ENCODE results near the gene COQ10A. TPM values are rescaled to one million over a fixed set of nuclear protein-coding genes. Genes with fewer than 3 reads are reported as not detected.
"Not testable (repeated sequence)": the region's sequence is repeated elsewhere in the genome, so short reads cannot be mapped to it uniquely, and the experiment has no call there.

Gene COQ10A
- total RNA-seq, 1 experiment from 2014 or later: 13.4 TPM

GRCh38 chr12:56243731-56244181 lies 23.0 kb upstream of the COQ10A start:
- DNase-seq (ENCODE audit: low read depth): no peak

DNA sequence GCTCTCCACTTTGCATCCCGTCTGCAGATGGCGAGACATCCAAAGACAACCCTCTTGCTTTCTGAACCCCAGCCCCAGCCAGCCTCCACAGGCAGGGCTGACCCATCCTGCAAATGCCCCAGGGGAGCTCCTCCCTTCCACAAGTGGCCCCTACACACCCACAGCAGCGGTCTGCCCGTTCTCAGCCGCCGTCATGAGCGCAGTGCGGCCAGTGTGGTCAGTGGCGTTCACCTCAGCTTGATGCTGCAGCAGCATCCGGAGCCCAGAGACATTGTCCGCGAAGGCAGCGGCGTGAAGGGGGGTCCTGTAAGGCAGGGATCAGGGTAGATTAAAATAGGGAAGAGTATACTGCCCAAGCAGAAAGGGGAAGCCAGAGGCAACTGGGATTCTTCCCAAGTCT lies 22.2 kb upstream of the COQ10A start:
- DNase-seq (ENCODE audit: low read depth): no peak

- DNase-seq (ENCODE audit: low read depth): no peak
Measured at GRCh38 chr12:56247923-56248322, 18.8 kb upstream of the COQ10A start.

GRCh38 chr12:56248711-56249110 lies 18.0 kb upstream of the COQ10A start:
- DNase-seq (ENCODE audit: low read depth): no peak

DNA sequence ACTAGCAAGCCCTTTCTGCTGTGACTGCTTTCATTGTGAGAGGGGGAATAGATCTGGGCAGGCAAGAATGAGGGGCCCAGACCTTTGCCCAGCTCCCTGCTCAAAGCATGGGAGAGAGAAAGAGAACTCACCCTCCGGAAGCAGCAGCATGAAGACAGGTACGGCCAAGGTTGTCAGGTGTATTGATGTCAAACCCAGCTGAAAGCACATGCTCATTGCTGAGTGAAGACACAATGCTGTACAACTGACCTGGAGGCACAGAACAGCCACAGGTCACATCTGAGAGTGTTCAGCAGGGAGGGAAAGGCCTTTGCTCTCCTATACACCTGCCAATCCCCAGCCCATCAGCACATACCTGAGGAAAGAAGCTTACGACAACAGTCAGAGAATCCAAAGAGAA lies 14.1 kb upstream of the COQ10A start:
- no peak for DNase-seq (ENCODE audit: low read depth)

DNA sequence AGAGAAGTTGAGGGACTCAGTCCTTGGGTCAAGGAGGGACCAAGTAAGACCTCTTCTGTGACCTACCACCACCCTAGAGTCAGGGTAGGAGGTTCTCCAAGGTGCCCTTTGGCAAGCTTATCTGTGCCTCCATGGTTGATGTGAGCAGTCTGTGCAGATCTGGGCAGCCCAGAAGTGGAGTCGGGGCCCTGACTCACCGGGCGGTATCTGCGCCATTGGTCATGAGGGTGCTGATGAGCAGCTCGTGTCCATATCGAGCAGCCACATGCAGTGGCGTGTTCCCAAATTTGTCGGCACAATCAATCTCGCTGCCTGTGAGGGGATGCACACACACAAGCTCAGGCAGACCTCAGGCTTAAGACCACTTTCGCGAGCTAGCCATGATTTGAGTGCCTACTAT lies 13.7 kb upstream of the COQ10A start:
- DNase-seq (ENCODE audit: low read depth): no peak

- DNase-seq (ENCODE audit: low read depth): no peak
Measured at GRCh38 chr12:56255671-56256070, 11.1 kb upstream of the COQ10A start.

- DNase-seq (ENCODE audit: low read depth): peak; percentile 90
Measured at GRCh38 chr12:56256326-56256960, 10.3 kb upstream of the COQ10A start.

GRCh38 chr12:56257071-56257470 lies 9.7 kb upstream of the COQ10A start:
- DNase-seq (ENCODE audit: low read depth): no peak

DNA sequence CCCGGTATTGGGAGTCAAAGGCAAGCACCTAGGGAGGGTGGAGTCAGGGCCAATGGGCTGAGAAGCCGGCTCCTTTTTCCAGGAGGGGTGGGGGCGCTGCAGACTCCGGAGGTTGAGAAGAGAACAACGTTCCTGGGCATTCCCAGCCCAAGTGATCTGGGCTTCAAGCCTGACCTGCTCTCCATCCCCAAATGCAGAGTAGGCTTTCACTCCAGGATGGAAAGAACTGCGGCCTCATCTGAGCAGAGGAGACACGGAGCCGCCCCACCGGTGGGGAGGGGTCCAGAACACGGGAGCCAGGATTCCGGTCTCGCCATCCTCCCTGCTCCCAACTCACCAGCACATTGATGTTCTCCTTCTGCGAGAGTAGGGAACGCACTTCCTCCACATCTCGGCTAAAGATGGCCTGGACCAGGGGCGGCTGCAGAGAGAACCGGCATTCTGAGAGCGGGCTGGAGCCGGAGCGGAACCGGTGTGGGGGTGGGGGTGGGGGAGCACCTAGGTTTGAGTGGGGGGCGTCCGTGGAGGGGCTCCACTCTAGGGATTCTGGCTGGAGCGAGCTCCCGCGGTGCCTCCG lies 9.2 kb upstream of the COQ10A start:
- DNase-seq (ENCODE audit: low read depth): peak; percentile 56

- peak; percentile 88 for DNase-seq (ENCODE audit: low read depth)
Measured at GRCh38 chr12:56258068-56258819, 8.5 kb upstream of the COQ10A start, which contains the start of gene ANKRD52. TSS of gene ANKRD52 (minus strand) at chr12:56258384. CDS start at chr12:56258269, 115 bp downstream.

DNA sequence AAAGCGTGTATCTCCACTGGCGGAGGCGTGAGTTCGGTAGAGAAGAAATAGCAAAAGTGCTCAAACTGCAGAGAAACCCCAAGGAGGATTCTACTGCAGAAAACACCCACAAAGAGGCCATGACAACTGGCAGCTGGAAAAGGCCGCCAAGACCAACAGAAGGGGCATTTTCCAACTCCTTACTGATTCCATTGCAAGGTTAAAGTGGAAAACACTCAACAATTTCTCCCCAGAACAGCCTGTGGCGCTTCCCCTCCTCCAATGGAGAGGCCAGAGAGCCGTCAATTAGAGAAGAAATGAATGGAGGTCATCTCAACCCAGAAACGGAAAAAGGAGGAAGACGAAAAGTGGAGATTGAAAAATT lies 7.9 kb upstream of the COQ10A start:
- DNase-seq (ENCODE audit: low read depth): no peak

DNA sequence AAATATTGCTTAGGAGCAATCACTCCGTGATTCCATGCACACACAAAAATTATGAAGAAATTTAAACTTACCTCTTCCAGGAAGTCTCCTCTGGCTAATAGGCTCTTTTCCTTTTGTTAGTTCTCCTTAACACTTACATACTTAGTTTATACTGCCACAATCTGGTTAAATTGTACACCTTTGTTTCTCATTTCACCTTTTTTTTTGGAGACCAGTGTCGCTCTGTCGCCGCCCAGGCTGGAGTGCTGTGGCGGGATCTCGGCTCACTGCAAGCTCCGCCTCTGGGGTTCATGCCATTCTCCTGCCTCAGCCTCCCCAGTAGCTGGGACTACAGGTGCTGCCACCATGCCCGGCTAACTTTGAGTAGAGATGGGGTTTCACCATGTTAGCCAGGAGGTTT lies 6.4 kb upstream of the COQ10A start:
- DNase-seq (ENCODE audit: low read depth): no peak

- no peak for DNase-seq (ENCODE audit: low read depth)
Measured at GRCh38 chr12:56260921-56261320, 5.8 kb upstream of the COQ10A start.

DNA sequence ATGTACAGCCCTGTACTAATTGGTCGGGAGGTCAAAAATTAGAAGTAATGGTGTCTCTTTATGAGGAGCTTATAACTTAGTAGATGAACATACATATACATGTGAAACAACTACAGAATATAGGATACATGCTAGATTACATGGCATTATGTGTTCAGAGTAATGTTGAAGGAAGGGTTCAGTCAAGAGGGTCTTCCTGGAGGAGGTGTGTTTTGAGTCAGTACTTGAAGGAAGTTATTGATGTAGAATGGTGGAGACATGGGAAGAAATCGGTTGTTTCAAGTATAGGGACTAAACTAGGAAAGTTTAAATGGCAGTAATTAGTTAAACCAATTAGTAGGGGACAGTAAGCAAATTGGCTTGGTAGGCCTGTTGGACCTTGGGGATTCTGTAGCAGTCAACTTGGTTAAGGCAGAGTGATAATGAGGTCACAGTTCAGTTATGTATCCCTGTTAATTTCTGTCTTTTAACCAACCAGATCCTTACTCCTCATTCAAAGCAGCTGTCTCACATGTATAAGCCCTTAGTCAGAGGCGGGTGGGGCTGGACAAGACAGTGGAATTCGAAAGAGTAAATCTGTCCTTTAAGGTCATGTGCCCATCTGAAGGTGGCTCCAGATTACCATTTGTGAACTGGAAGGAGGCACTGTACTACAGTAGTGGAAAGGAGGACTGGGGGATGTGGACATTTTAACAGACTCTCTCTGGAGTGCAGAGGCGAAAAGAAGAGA lies 5.1 kb upstream of the COQ10A start:
- DNase-seq (ENCODE audit: low read depth): peak; percentile 78

GRCh38 chr12:56262955-56263354 lies 3.8 kb upstream of the COQ10A start:
- DNase-seq (ENCODE audit: low read depth): not testable (repeated sequence)

DNA sequence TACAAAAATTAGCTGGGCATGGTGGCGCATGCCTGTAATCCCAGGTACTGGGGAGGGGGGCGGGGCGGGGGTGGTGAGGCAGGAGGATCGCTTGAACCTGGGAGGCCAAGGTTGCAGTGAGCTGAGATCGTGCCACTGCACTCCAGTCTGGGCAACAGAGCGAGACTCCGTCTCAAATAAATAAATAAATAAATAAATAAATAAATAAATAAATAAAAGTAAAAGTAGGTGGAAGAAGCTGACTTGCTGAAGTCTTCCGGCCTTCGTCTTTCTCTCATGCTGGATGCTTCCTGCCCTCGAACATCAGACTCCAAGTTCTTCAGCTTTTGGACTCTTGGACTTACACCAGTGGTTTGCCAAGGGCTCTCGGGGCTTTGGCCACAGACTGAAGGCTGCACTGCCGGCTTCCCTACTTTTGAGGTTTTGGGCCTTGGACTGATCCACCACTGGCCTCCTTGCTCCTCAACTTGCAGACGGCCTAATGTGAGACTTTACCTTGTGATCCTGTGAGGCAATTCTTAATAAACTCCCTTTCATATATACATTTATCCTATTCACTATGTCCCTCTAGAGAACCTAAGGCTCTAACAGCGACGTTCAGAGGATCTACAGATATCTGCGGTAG lies 562 bp upstream of the COQ10A start:
- not testable (repeated sequence) for DNase-seq (ENCODE audit: low read depth)

DNA sequence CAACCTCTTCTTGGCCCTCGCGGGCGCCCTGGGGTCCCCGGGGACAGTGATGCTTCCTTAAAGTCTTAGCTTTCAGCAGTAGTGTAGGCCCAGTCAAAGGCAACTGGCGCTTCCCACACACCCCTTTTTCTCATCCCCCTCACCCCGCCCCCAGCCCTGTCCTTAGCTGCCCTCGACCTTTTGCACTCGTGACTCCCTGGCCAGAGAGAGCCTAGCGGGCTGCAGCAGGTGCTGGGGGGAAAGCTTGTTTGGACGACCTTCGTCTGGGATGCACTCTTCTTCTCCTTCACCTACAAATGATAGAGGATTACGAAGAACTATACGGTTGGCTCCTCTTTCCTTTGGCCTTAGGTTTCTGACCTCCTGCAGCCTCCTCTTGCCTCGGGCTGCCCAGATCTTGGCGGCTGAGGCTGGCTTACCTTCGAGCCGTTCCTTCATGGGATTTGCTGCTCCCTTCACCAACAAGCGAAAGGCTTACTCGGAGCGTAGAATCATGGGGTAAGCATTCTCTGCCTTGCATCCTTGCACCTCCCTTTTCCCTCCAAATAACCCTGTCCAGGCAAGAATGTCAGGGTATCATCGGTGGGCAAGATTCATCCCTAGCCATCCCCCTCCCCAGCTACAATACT lies 815 bp downstream of the COQ10A start:
- no peak for DNase-seq (ENCODE audit: low read depth)

DNA sequence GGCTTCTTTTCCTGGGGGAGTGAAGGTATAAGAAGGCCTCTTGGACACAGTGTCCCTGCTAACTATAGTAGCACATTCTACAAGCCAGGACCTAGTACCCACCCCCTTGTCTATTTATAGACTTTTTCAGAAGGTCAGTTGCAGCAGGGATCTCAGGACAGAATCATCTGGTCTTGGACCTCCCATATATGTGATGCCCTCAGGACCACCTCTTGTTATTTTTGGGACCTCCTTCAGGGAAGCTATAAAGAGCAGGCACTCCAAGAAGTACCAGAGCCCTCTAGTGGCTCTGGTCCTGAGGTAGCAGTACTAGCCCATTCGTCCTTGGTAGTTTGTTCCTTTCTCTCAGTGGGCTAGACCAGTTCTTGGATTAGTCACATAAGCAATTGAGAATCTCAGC lies 4.3 kb downstream of the COQ10A start:
- peak; percentile 10 for DNase-seq (ENCODE audit: low read depth)

DNA sequence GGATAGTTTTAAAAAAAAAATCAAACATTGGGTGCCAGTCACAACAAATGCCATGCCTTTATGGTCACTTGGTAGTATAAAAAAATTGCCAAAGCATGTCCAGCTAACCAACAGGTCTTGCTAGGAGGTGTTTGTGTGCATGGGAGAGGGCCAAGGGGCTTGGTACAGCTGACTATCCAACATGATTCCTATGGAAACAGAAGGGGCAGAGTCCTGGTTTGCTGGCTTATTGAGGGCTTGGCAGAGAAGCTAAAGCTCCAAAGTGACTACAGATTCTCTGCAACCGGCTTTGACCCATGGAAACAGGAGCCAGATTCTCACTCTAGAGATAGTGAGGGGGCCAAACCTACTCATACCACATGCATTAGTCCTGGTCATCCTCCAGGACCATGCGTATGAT lies 5.7 kb downstream of the COQ10A start:
- DNase-seq (ENCODE audit: low read depth): not testable (repeated sequence)

- no peak for DNase-seq (ENCODE audit: low read depth)
Measured at GRCh38 chr12:56274299-56274698, 7.6 kb downstream of the COQ10A start.

Data from Daoy (cell line).